HG03135 (cell line): ENCODE results near the gene TMEM101.
"Not testable (repeated sequence)": the region's sequence is repeated elsewhere in the genome, so short reads cannot be mapped to it uniquely, and the experiment has no call there.

Experiments
- ATAC-seq: cut with Tn5 transposase; IDR thresholded peaks from one replicate; pipeline ENCODE4 v1.9.1; 2021; ENCODE audit warnings: mild to moderate bottlenecking, moderate library complexity; ENCODE audit not compliant: unreplicated experiment

TMEM101 gene

DNA sequence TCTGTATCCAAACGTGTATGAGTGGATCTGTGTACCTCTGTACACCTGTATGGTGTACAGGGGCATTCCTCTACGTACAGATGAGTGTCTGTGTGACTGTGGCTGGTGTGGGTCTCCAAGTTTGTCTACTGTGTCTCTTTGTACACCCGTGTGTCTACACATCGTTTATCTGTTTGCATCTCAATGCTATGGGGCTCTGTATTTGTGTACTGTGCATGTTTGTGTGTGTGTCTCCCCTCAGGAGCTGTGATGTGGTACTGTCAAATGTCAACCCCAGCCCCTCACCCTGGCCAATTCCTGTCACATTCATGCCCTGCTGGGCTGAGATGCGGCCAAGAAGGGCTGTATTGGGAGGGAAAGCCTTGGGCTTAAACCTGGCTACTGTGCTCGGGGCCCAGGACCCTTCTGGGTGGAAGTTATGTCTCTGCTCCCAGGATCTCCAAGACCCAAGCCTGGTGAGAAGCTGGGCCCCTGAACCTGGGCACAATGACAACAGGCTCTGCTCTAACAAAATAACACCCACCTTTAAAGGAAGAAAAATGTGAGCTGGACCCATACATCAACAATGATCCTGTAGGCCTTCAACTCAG lies 13.8 kb downstream of the TMEM101 start:
- ATAC-seq, result no peak

DNA sequence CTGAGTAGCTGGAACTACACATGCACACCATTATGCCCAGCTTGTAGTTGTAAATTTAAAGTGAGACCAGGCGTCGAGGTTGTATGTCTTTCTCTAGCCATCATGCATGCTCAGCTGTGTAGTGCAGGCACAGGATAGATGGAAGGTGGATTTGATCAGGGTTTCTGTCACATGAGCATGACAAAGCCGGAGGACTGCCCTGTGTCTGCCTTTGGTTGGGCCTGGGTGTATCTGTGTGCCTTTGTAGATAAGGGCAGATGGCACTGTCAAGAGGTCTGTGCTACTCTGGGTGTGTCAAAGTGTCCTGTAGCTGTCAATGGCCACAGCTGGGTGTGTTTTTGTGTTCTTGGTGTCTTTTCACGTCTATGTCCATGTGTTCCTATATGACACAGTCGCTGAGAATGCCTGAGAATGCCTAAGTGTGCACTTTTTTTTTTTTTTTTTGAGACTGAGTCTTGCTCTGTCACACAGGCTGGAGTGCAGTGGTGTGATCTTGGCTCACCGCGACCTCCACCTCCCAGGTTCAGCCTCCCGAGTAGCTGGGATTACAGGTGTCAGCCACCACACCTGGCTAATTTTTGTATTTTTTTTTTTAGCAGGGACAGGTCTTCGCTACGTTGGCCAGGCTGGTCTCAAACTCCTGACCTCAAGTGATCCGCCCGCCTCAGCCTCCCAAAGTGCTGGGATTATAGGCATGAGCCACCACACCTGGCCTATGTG lies 14.5 kb downstream of the TMEM101 start:
- no peak for ATAC-seq

- no peak for ATAC-seq
Observed at GRCh38 chr17:43999024-43999423, 15.7 kb downstream of the TMEM101 start.

DNA sequence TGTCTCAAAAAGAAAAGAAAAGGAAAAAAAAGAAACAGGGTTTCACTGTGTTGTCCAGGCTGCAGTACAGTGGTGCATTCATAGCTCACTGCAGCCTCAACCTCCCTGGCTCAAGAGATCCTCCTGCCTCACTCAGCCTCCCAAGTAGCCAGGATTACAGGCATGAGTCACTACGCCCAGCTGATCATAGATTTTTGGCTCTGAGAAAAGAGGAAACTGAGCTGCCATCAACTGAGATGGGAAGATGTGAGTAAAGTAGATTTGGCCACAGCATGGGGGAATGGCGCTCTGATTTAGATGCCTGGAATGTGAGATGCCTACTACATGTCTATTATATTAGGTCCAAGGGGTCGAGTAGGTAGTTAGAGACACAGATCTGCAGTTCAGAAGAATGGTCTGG lies 16.2 kb downstream of the TMEM101 start:
- no peak for ATAC-seq

GRCh38 chr17:43997180-43997579 lies 17.6 kb downstream of the TMEM101 start:
- ATAC-seq, result not testable (repeated sequence)

GRCh38 chr17:43995150-43995471 lies 19.7 kb downstream of the TMEM101 start:
- ATAC-seq, result no peak

DNA sequence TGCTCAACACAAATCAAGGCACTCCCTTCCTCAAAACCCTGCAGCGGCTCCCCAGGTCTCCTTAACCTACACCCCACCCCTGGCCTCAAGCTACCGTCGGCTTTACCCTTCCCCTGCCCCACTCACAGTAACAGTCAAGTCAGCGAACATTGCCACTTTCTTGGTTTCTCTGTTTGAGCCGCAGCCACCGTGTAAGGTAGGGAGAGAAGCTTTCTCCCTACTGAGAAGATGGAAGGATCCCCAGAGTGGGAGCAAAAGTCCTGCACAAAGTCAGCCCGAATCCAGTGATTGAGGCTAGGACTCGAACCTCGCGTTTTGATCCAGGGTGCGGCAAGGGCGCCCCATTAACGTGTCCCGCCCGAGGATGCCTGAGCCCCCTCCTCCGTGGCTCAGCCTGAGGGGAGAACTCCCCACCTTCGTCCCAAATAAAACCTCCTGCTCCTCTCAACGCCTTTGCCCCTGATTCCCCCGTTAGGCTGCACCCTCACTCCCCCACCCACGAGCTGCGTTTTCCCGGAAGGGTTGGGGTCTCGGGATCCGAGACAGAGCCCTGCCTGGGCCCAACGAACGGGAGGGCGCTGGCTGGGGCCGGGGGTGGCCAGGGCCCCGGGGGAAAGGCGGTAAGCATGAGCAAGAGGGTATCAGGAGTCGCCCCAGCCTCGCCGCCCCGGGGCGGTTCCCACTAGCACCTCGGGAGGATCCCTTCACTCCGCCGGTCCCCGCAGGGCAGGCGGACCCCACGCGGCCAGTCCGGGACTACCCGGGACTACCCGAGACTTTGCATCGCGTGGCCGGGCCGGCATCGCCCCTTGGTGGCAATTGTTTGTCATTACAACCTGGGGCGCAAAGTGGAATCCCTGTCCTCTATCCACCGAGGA lies 20.3 kb downstream of the TMEM101 start:
- no peak for ATAC-seq

GRCh38 chr17:43992641-43993040 lies 22.1 kb downstream of the TMEM101 start:
- ATAC-seq, result no peak

DNA sequence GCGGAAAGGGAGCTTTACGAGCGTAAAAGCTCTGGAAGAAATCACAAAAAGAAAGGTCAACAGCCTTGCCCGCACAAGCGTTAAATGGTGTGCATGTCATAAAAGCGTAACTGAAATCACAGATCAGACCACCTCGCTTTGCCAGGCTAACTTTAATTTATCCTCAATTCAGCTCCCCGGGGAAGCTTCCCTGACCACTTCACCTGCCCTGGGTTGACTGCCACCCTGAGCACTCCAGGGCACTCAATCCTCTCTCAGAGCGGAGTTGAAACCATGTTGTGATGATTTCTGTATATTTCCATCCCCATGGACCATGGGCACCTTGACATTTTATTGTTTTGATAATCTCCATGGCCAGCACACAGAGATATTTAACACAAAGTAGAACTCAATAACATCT lies 26.5 kb downstream of the TMEM101 start:
- no peak for ATAC-seq

GRCh38 chr17:43987131-43988021 lies 27.4 kb downstream of the TMEM101 start:
- ATAC-seq, result no peak

DNA sequence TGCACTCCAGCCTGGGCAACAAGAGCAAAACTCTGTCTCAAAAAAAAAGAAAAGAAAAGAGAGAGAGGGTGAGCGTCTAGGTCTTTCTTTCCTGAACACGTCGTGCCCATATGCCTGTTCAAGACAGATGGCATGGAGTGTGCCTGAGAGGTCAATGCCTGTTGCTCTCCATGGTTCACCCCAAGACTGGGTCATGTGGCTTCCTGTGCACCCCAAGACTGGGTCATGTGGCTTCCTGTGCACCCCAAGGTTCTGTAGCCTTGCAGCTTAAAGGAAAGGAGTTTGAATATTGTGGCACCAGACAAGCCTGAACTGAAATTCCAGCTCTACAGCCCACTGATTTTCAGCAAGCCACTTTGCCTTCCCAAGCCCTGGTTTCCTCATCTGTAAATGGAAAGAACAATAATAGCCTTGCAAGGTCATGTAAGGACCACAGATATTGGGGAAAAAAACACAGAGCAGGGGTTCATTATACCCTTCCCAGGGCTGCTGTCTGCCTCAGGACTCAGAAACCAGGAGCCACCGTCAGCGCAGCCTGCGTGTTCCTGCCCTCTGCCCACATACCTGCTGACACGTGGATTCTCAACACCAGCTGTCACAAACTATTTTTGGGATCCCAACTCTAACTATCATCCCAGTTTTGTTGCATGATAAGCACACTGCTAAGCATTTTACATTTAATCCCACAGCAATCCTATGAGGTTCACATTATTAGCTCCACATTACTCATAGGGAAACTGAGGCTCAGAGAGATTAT lies 28.4 kb downstream of the TMEM101 start:
- no peak for ATAC-seq

GRCh38 chr17:43984521-43984920 lies 30.2 kb downstream of the TMEM101 start:
- ATAC-seq, result no peak

DNA sequence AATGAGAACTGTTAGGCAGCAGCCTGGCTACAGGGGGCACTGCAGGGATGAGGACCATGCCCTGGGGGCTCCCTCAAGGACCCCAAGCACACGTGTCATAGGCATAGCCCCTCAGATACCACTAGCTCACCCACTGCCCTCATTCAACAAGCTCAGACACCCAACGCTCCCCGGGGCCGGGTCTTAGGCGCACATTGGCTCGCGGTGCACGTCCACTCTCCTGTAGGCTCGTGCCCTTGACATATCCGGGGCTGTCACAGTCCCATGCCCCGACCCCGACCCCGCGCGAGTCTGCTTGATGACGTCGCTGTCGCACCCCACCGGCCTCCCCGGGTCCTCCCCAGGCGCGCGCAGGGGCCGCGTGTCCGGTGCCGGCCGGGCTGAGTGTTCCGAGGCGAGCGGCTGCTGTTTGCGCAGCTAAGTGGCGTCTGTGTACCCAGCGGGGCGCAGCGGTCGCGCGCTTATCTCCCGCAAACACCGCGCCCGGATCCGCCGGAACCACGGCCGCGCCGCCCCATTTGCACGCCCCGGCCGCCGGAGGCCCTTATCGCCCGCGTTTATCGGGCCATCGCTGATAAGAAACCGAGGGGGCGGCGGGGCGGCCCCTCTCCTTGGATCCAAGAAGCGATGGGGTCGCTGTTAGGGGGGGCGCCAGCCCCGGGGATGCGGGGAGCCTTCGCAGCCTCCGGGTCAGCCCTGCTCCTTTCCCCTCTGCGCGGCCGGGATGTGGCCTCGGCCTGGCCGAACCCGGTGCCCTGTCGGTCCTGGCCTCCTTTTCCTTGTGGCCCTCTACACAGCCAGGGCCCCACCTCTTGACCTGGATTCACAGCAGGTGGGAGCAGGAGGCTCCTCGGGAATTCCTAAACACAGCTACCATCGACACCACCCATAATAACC lies 31.0 kb downstream of the TMEM101 start:
- no peak for ATAC-seq

DNA sequence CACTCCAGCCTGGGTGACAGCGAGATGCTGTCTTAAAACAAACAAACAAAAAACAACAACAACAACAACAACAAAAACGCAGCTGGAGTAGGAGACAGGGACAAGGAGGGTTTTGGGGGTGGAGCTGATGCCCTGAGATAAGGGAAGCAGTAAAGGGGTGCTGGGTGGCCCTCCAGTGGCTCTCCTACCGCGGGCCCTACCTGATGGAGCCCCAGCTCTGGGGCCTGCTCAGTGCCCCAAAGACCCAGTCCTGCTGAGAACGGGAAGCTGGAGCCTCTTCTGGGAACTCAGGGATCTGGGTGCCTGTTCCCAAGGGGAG lies 31.6 kb downstream of the TMEM101 start:
- ATAC-seq, result no peak

DNA sequence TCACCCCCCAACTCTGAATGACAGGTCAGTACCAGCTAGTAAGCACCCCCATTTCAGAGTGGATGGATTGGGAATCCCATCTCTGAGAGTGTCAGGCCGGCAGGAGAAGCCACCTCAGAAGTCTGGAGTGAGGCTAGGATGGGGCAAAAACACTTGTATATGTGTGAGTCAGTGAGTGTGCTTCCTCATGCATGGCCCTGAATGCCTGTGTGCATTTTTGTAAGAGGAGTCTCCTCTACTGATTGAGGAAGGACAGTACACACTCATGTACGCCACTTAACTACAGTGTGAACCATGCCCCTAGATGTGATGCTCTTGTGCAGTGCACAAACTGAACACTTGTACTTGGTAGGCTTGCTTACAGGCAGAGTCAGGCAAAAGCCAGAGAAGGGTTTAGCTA lies 32.6 kb downstream of the TMEM101 start:
- ATAC-seq, result no peak

GRCh38 chr17:43979671-43980070 lies 35.1 kb downstream of the TMEM101 start:
- no peak for ATAC-seq

GRCh38 chr17:43979011-43979410 lies 35.8 kb downstream of the TMEM101 start:
- ATAC-seq, result no peak

- ATAC-seq, result no peak
Observed at GRCh38 chr17:43978078-43978477, 36.7 kb downstream of the TMEM101 start.
